IMR-90 (cell line): ENCODE measurements around the gene EFHD2. TPM values are rescaled to one million over a fixed set of nuclear protein-coding genes. Genes with fewer than 3 reads are reported as not detected.
A peak's percentile ranks its signal among the peaks of the same experiment; 100 is the strongest.

Experiments
- ATAC-seq: fragments of 200-7000 bp; cut with Tn5 transposase; 2 replicates; pipeline ENCODE4 v1.9.1; 2020; ENCODE audit warnings: low read depth, mild to moderate bottlenecking, moderate library complexity
- BruUV-seq: library from RNA; stranded (reverse); fragments of 400-500 nt; replicated peaks from 2 replicates; lab custom pipeline; 2021; lab: Mats Ljungman, UMichigan
- CTCF ChIA-PET: fragments of 300-600 bp; formaldehyde crosslinking; extraction: SDS; loops from one replicate; lab custom pipeline; 2021; ENCODE audit warnings: antibody characterized with exemption; lab: Yijun Ruan, JAX
- POLR2A ChIA-PET: fragments of 300-600 bp; sonication (Branson Sonifier 250); formaldehyde crosslinking; loops from one replicate; lab custom pipeline; 2022; ENCODE audit warnings: antibody characterized with exemption; ENCODE audit not compliant: unreplicated experiment; lab: Charles Lee
- DNase-seq: peaks from one replicate; pipeline ENCODE4 v3.0.0; 2013
- H2AFZ ChIP-seq: replicated peaks from 2 replicates; pipeline ENCODE3; 2013; ENCODE audit warnings: low read length, mild to moderate bottlenecking; ENCODE audit not compliant: poor library complexity
- H2AK5ac ChIP-seq: 2 replicates; pipeline ENCODE4 v1.6.1; 2013; ENCODE audit warnings: low read depth, low read length, inconsistent platforms
- H2AK9ac ChIP-seq: replicated peaks from 2 replicates; pipeline ENCODE3; 2013; ENCODE audit warnings: mild to moderate bottlenecking, low read depth, low read length, moderate library complexity; ENCODE audit not compliant: poor library complexity
- H2BK120ac ChIP-seq: 2 replicates; pipeline ENCODE4 v1.6.1; 2013; ENCODE audit warnings: low read depth, low read length, inconsistent platforms
- H2BK15ac ChIP-seq: 3 replicates; pipeline ENCODE4 v1.6.1; 2013; ENCODE audit warnings: low read depth, low read length, inconsistent platforms
- H2BK20ac ChIP-seq: 2 replicates; pipeline ENCODE4 v1.6.1; 2013; ENCODE audit warnings: low read depth, mild to moderate bottlenecking, inconsistent platforms, low read length, moderate library complexity
- H2BK5ac ChIP-seq: 2 replicates; pipeline ENCODE4 v1.6.1; 2013; ENCODE audit warnings: mild to moderate bottlenecking, low read depth, low read length, inconsistent platforms; ENCODE audit not compliant: poor library complexity, severe bottlenecking
- H3K14ac ChIP-seq: replicated peaks from 2 replicates; pipeline ENCODE4 v1.6.1; 2013; ENCODE audit warnings: low read depth, low read length, inconsistent platforms
- H3K18ac ChIP-seq: 2 replicates; pipeline ENCODE4 v1.6.1; 2013; ENCODE audit warnings: low read depth, low read length, control low read depth
- H3K23ac ChIP-seq: 2 replicates; pipeline ENCODE4 v1.6.1; 2013; ENCODE audit warnings: low read depth, low read length, inconsistent platforms
- H3K27ac ChIP-seq: 2 replicates; pipeline ENCODE4 v1.5.1; 2013; ENCODE audit warnings: mild to moderate bottlenecking, control low read depth, low read length; ENCODE audit not compliant: insufficient read depth
- H3K27me3 ChIP-seq: 2 replicates; pipeline ENCODE4 v1.6.1; 2013; ENCODE audit warnings: low read length; ENCODE audit not compliant: control insufficient read depth, insufficient read depth
- H3K36me3 ChIP-seq: 2 replicates; pipeline ENCODE4 v1.6.1; 2013; ENCODE audit warnings: low read length, mixed read lengths; ENCODE audit not compliant: control insufficient read depth, insufficient read depth
- H3K4ac ChIP-seq: 2 replicates; pipeline ENCODE4 v1.6.1; 2013; ENCODE audit warnings: low read depth, low read length, inconsistent platforms
- H3K4me1 ChIP-seq: 2 replicates; pipeline ENCODE4 v1.6.1; 2013; ENCODE audit warnings: low read length, mixed read lengths; ENCODE audit not compliant: control insufficient read depth, insufficient read depth
- H3K4me2 ChIP-seq: 2 replicates; pipeline ENCODE4 v1.6.1; 2013; ENCODE audit warnings: low read depth, mild to moderate bottlenecking, control low read depth, low read length, moderate library complexity
- H3K4me3 ChIP-seq: 2 replicates; pipeline ENCODE4 v1.5.1; 2013; ENCODE audit warnings: low read depth, mild to moderate bottlenecking, control low read depth, low read length, moderate library complexity; ENCODE audit not compliant: insufficient read depth
- H3K56ac ChIP-seq: 2 replicates; pipeline ENCODE4 v1.6.1; 2013; ENCODE audit warnings: low read length, inconsistent platforms; ENCODE audit not compliant: insufficient read depth; ENCODE audit errors: extremely low read depth
- H3K79me1 ChIP-seq, 2 experiments: 2 replicates each; pipeline ENCODE4 v1.6.1; 2013; ENCODE audit warnings: low read length in 2 of 2, inconsistent platforms in 1 of 2, low read depth in 1 of 2
- H3K9ac ChIP-seq: 2 replicates; pipeline ENCODE4 v1.6.1; 2013; ENCODE audit warnings: low read depth, low read length, control low read depth
- H3K9me1 ChIP-seq: 2 replicates; pipeline ENCODE4 v1.6.1; 2013; ENCODE audit warnings: low read length, inconsistent platforms; ENCODE audit not compliant: insufficient read depth
- H3K9me3 ChIP-seq: 2 replicates; pipeline ENCODE4 v1.6.1; 2013; ENCODE audit warnings: low read length; ENCODE audit not compliant: control insufficient read depth, insufficient read depth
- H4K20me1 ChIP-seq: 2 replicates; pipeline ENCODE4 v1.6.1; 2013; ENCODE audit warnings: low read length, inconsistent platforms; ENCODE audit not compliant: insufficient read depth
- H4K5ac ChIP-seq: 2 replicates; pipeline ENCODE4 v1.6.1; 2013; ENCODE audit warnings: mild to moderate bottlenecking, low read depth, low read length, control low read depth
- H4K8ac ChIP-seq, 2 experiments: 2 replicates each; pipeline ENCODE4 v1.6.1; 2013; ENCODE audit warnings: low read depth in 2 of 2, low read length in 2 of 2, control low read depth in 1 of 2, inconsistent platforms in 1 of 2
- H4K91ac ChIP-seq: 2 replicates; pipeline ENCODE4 v1.6.1; 2013; ENCODE audit warnings: low read depth, low read length, inconsistent platforms; ENCODE audit not compliant: insufficient read depth
- BHLHE40 ChIP-seq: fragments of 150-350 bp; IDR thresholded peaks from 2 replicates; pipeline ENCODE4 v1.6.1; 2016; ENCODE audit warnings: mild to moderate bottlenecking, low read depth, low read length
- CEBPB ChIP-seq: IDR thresholded peaks from 2 replicates; pipeline ENCODE4 v1.6.1; 2012; ENCODE audit warnings: low read depth, low read length, improper control_type of control experiment
- CHD1 ChIP-seq: IDR thresholded peaks from 2 replicates; pipeline ENCODE4 v1.6.1; 2012; ENCODE audit warnings: low read depth, low read length, improper control_type of control experiment
- CTCF ChIP-seq: conservative IDR thresholded peaks from 2 replicates; pipeline ENCODE4 v1.5.1; 2012; ENCODE audit warnings: mild to moderate bottlenecking, low read depth, low read length, improper control_type of control experiment
- FOS ChIP-seq: fragments of 150-350 bp; IDR thresholded peaks from 2 replicates; pipeline ENCODE4 v1.6.1; 2016; ENCODE audit warnings: low read depth, low read length
- MAFK ChIP-seq: IDR thresholded peaks from 2 replicates; pipeline ENCODE4 v1.6.1; 2012; ENCODE audit warnings: low read depth, low read length, improper control_type of control experiment
- MAZ ChIP-seq: IDR thresholded peaks from 2 replicates; pipeline ENCODE4 v1.6.1; 2012; ENCODE audit warnings: low read depth, mild to moderate bottlenecking, low read length, improper control_type of control experiment, moderate library complexity, borderline replicate concordance
- MXI1 ChIP-seq: IDR thresholded peaks from 2 replicates; pipeline ENCODE4 v1.6.1; 2012; ENCODE audit warnings: low read depth, mild to moderate bottlenecking, low read length, moderate library complexity, borderline replicate concordance
- NFE2L2 ChIP-seq: fragments of 150-350 bp; IDR thresholded peaks from 2 replicates; pipeline ENCODE4 v1.6.1; 2016; ENCODE audit warnings: low read depth, mild to moderate bottlenecking, low read length
- POLR2A ChIP-seq: IDR thresholded peaks from 2 replicates; pipeline ENCODE4 v1.6.1; 2012; ENCODE audit warnings: mild to moderate bottlenecking, low read depth, low read length
- RCOR1 ChIP-seq: IDR thresholded peaks from 2 replicates; pipeline ENCODE4 v1.6.1; 2012; ENCODE audit warnings: mild to moderate bottlenecking, low read length, improper control_type of control experiment; ENCODE audit not compliant: insufficient replicate concordance
- RFX5 ChIP-seq: IDR thresholded peaks from 2 replicates; pipeline ENCODE4 v1.8.0; 2012; ENCODE audit warnings: low read depth, mild to moderate bottlenecking, low read length, moderate library complexity
- SMC3 ChIP-seq: fragments of 150-350 bp; IDR thresholded peaks from 2 replicates; pipeline ENCODE4 v1.6.1; 2016; ENCODE audit warnings: low read depth, mild to moderate bottlenecking, antibody characterized with exemption, low read length, moderate library complexity
- WGBS, 2 experiments: methylation state at CpG; one replicate each; pipeline versions ENCODE4 v1.1.5 to v1.1.7; 2013; ENCODE audit warnings: missing lambda C conversion rate in 2 of 2; ENCODE audit not compliant: insufficient read length in 1 of 2; ENCODE audit errors: extremely low coverage in 2 of 2; 5-methylcytosine and 5-hydroxymethylcytosine counted together
- dilution Hi-C: fragments of 300-500 bp; cut with HindIII; formaldehyde crosslinking; loops from one replicate; pipeline ENCODE4 v1.14.3; 2018; ENCODE audit warnings: low sequenced_read_pairs; ENCODE audit not compliant: unreplicated experiment
- in situ Hi-C: fragments of 300-500 bp; cut with MboI; formaldehyde crosslinking; loops from 3 replicates; pipeline ENCODE4 v1.14.3; 2019; ENCODE audit warnings: low sequenced_read_pairs, inconsistent platforms, mixed read lengths
- intact Hi-C: fragments of 100-400 bp; cut with micrococcal nuclease; formaldehyde crosslinking; loops from 2 replicates; pipeline ENCODE4 v1.10.0; 2022
- polyA plus RNA-seq, 3 experiments: library from polyadenylated mRNA; depleted of rRNA; stranded (reverse); fragments of >200 nt; gene quantifications; 2 replicates each; pipeline ENCODE4 v1.2.3, GENCODE V29; 2012; ENCODE audit warnings: low replicate concordance in 1 of 3
- total RNA-seq: library from RNA; depleted of rRNA; stranded (reverse); fragments of >200 nt; gene quantifications from 2 replicates; pipeline ENCODE4 v1.2.3, GENCODE V29; 2012
- TF ChIP-seq, protein P1 (sequence below): fragments of 150-350 bp; IDR thresholded peaks from 2 replicates; pipeline ENCODE4 v1.6.1; 2016; ENCODE audit warnings: low read depth, mild to moderate bottlenecking, low read length, moderate library complexity, borderline replicate concordance
- TF ChIP-seq, protein P2 (sequence below): fragments of 150-350 bp; IDR thresholded peaks from 2 replicates; pipeline ENCODE4 v1.6.1; 2017; ENCODE audit warnings: mild to moderate bottlenecking, antibody characterized with exemption, low read length, low read depth

EFHD2 gene
- total and polyA plus RNA-seq, 2 of the 4 experiments (the other 2 are of a cell fraction) = 22.6 to 58.9 TPM

GRCh38 chr1:15412175-15412800 lies 2.6 kb downstream of the EFHD2 start:
- no peak overlapping the region for H3K27ac ChIP-seq
- in situ Hi-C loops = loop anchor here (5.0 kb wide), 1 partner anchor 70 kb away; no protein-coding TSS in a partner anchor
- TF ChIP-seq NFE2L2 (no peak), FOS (no peak), POLR2A (no peak), RFX5 (no peak), CHD1 (no peak), MAFK (no peak), BHLHE40 (no peak), MAZ (no peak), CTCF (no peak), SMC3 (no peak), CEBPB (no peak), RCOR1 (no peak), MXI1 (no peak)
- TF ChIP-seq, protein P1, sequence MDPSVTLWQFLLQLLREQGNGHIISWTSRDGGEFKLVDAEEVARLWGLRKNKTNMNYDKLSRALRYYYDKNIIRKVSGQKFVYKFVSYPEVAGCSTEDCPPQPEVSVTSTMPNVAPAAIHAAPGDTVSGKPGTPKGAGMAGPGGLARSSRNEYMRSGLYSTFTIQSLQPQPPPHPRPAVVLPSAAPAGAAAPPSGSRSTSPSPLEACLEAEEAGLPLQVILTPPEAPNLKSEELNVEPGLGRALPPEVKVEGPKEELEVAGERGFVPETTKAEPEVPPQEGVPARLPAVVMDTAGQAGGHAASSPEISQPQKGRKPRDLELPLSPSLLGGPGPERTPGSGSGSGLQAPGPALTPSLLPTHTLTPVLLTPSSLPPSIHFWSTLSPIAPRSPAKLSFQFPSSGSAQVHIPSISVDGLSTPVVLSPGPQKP = no peak
- TF ChIP-seq, protein P2, sequence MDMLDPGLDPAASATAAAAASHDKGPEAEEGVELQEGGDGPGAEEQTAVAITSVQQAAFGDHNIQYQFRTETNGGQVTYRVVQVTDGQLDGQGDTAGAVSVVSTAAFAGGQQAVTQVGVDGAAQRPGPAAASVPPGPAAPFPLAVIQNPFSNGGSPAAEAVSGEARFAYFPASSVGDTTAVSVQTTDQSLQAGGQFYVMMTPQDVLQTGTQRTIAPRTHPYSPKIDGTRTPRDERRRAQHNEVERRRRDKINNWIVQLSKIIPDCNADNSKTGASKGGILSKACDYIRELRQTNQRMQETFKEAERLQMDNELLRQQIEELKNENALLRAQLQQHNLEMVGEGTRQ = no peak

More at GRCh38 chr1:15412175-15412800, 2.6 kb downstream of the EFHD2 start:
- Histone ChIP-seq H4K20me1 (peaks cover 25% of the 10 kb centered on the region), H3K4me1 (peaks cover 32% of the 10 kb centered on the region), H3K14ac (0 out of 2 replicates have a peak overlapping the region, but pooled peaks have one; percentile 37), H3K56ac (no peak overlapping the region), H4K8ac (peak overlapping the region in 1 of 2 experiments; percentile 13; a peak in 1 of 4 replicates), H2BK15ac (no peak overlapping the region), H2BK5ac (no peak overlapping the region), H4K91ac (0 out of 2 replicates have a peak overlapping the region, but pooled peaks have one; percentile 20), H2AK9ac (no peak overlapping the region), H4K5ac (no peak overlapping the region), H3K36me3 (peaks cover 4% of the 10 kb centered on the region; the same call in 1 of the 2 replicates), H2AFZ (no peak overlapping the region), H3K23ac (no peak overlapping the region), H3K9me3 (no peaks in the 10 kb centered on the region), H2BK20ac (no peak overlapping the region), H3K4ac (peak overlapping the region; percentile 22; the same call in 1 of the 2 replicates), H3K18ac (no peak overlapping the region), H2BK120ac (no peak overlapping the region), H3K4me3 (no peak overlapping the region), H3K9ac (no peak overlapping the region), H3K4me2 (peak overlapping the region; percentile 73; the same call in 1 of the 2 replicates), H2AK5ac (no peak overlapping the region), H3K9me1 (peaks cover 13% of the 10 kb centered on the region; the same call in 1 of the 2 replicates), H3K79me1 (peaks cover 14 to 69% of the 10 kb centered on the region in 2 experiments; a peak in 3 of 4 replicates), H3K27me3 (no peaks in the 10 kb centered on the region)
- 57% methylated on average over 4 of the region's 16 CpGs; no CpG with 5 or more reads in 1 of the 2 experiments for WGBS, 2 experiments
- dilution Hi-C loops (no loop called here), intact Hi-C loops (no loop called here)
- no TSS peak for BruUV-seq
- DNase-seq (no peak), ATAC-seq (no peak)
- CTCF ChIA-PET = interaction anchor here (0.7 to 1.1 kb wide), 2 partner anchors 15 to 84 kb away, joined by 3 read pairs; no protein-coding TSS in a partner anchor
- POLR2A ChIA-PET = no interaction called here
